HL-60 (cell line): ENCODE data around the gene TMEM151B.

Source experiments
- POLR2AphosphoS5 ChIP-seq: IDR thresholded peaks from 2 replicates; pipeline ENCODE4 v1.6.1; 2012; ENCODE audit warnings: low read depth
- SPI1 ChIP-seq: IDR thresholded peaks from 2 replicates; pipeline ENCODE4 v1.6.1; 2012; ENCODE audit warnings: low read depth, mild to moderate bottlenecking, borderline replicate concordance
- TF ChIP-seq, protein P1 (sequence below): IDR thresholded peaks from one replicate; pipeline ENCODE4 v1.5.1; 2011; ENCODE audit warnings: low read length, control low read depth, inconsistent platforms; ENCODE audit not compliant: insufficient read depth
- TF ChIP-seq, protein P2 (sequence below): IDR thresholded peaks from 2 replicates; pipeline ENCODE4 v1.6.1; 2012; ENCODE audit warnings: low read depth; ENCODE audit not compliant: insufficient replicate concordance

DNA sequence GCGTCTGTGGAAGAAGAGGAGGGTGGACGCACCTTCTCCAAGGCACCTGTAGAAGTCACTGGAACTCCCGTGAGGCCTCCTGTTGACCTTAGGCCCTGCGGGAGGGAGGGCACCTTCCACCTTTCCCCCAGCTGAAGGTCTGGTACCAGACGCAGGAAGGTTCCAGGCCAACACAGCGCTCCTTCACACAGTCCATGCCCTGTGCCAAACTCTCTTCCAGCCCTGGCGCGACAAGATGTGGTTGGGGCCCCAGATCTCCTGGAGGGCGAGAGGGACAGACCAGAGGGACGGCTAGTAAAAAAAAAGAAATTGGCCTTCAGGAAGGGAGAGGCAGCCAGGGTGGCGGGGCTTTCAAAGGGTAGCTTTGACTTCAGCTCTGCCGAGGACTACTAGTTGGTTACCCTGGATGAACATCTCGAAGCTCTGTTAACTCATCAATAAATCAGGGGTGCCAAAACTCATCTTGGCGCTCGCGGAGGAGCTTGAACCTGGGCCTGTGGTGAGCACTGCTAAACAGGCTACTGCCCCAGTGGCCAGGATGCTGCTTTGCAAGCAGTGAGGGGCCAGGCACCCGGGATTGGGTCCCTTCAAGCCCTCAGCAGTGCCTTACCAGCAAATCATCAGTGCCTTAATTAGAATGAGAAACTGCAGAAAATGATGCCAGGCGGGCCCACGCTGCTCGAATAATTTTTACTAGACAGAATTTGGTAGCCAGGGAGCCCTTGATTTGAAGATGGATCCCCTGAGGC is 28.0 kb downstream of the TMEM151B start:
- TF ChIP-seq, protein P1, sequence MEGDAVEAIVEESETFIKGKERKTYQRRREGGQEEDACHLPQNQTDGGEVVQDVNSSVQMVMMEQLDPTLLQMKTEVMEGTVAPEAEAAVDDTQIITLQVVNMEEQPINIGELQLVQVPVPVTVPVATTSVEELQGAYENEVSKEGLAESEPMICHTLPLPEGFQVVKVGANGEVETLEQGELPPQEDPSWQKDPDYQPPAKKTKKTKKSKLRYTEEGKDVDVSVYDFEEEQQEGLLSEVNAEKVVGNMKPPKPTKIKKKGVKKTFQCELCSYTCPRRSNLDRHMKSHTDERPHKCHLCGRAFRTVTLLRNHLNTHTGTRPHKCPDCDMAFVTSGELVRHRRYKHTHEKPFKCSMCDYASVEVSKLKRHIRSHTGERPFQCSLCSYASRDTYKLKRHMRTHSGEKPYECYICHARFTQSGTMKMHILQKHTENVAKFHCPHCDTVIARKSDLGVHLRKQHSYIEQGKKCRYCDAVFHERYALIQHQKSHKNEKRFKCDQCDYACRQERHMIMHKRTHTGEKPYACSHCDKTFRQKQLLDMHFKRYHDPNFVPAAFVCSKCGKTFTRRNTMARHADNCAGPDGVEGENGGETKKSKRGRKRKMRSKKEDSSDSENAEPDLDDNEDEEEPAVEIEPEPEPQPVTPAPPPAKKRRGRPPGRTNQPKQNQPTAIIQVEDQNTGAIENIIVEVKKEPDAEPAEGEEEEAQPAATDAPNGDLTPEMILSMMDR = no peak
- TF ChIP-seq POLR2AphosphoS5 (no peak), SPI1 (no peak)
- TF ChIP-seq, protein P2, sequence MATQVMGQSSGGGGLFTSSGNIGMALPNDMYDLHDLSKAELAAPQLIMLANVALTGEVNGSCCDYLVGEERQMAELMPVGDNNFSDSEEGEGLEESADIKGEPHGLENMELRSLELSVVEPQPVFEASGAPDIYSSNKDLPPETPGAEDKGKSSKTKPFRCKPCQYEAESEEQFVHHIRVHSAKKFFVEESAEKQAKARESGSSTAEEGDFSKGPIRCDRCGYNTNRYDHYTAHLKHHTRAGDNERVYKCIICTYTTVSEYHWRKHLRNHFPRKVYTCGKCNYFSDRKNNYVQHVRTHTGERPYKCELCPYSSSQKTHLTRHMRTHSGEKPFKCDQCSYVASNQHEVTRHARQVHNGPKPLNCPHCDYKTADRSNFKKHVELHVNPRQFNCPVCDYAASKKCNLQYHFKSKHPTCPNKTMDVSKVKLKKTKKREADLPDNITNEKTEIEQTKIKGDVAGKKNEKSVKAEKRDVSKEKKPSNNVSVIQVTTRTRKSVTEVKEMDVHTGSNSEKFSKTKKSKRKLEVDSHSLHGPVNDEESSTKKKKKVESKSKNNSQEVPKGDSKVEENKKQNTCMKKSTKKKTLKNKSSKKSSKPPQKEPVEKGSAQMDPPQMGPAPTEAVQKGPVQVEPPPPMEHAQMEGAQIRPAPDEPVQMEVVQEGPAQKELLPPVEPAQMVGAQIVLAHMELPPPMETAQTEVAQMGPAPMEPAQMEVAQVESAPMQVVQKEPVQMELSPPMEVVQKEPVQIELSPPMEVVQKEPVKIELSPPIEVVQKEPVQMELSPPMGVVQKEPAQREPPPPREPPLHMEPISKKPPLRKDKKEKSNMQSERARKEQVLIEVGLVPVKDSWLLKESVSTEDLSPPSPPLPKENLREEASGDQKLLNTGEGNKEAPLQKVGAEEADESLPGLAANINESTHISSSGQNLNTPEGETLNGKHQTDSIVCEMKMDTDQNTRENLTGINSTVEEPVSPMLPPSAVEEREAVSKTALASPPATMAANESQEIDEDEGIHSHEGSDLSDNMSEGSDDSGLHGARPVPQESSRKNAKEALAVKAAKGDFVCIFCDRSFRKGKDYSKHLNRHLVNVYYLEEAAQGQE = no peak
